ENCODE measurements around the gene TBRG1. TPM values are rescaled to one million over a fixed set of nuclear protein-coding genes. Genes with fewer than 3 reads are reported as not detected.

The TBRG1 gene
- total and polyA plus RNA-seq, 2 of the 8 experiments (the other 6 are each of a cell fraction or from before 2014, with no cell fraction given): 16.3 to 26.7 TPM

DNA sequence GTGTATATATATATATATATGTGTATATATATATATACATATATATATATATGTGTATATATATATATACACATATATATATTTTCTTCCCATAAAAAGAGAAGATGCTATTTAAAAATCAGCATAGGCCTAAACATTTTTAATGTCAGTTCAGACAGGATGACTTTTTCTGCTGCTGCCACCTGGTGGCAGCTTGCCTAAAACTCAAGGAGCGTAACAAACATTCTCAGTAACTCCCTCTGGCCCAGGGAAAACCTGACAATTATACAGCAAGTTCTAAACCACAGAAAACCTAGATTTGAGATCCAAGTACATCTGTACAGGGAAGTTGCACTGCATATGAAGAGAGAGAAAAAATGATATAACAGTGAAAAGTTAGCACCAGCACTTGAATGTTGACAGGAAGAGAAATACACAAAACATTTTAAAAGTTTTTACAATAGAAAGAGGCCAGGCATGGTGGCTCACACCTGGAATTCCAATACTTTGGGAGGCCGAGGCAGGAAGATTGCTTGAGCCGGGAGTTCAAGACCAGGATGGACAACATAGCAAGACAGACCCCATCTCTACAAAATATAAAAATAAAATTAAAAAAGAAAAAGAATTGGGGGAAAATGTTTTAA is 36.3 kb upstream of the TBRG1 start:
- Histone ChIP-seq H3K56ac (replicated peaks; ENCODE audit: insufficient read length, low read depth, low read length) (no peak overlapping the region), H3K23ac (ENCODE audit: insufficient read length) (no peak overlapping the region), H3K9me3 (ENCODE audit: insufficient read depth in 2 of 2, low read depth in 1 of 2, low read length in 1 of 2) (no peaks in the 10 kb centered on the region), H4K20me1 (replicated peaks in 1 of 2; ENCODE audit: control insufficient read depth in 1 of 2, insufficient read depth in 2 of 2, low read length in 2 of 2) (no peaks in the 10 kb centered on the region), H2BK20ac (ENCODE audit: low read length) (no peak overlapping the region), H3K4me2 (ENCODE audit: insufficient read depth in 1 of 2, low read depth in 2 of 2, low read length in 2 of 2) (no peak overlapping the region), H4K91ac (replicated peaks; ENCODE audit: insufficient read length, low read length) (no peak overlapping the region), H2AFZ (ENCODE audit: low read length) (no peak overlapping the region), H2AK5ac (ENCODE audit: low read depth, low read length) (no peak overlapping the region), H3K14ac (ENCODE audit: insufficient read length) (no peak overlapping the region), H3K36me3 (ENCODE audit: control insufficient read depth in 2 of 4, insufficient read depth in 4 of 4, low read length in 3 of 4) (no peaks in the 10 kb centered on the region), H3K4ac (replicated peaks; ENCODE audit: insufficient read length, low read depth, low read length) (no peak overlapping the region), H3K27me3 (replicated peaks in 1 of 4; ENCODE audit: control insufficient read depth in 3 of 4, extremely low read depth in 1 of 4, insufficient read depth in 3 of 4, low read length in 3 of 4) (no peaks in the 10 kb centered on the region), H3K79me2 (ENCODE audit: control insufficient read depth in 1 of 2, insufficient read depth in 2 of 2, low read length in 2 of 2) (no peaks in the 10 kb centered on the region), H3K9ac (replicated peaks in 1 of 4; ENCODE audit: extremely low read depth in 1 of 4, low read depth in 3 of 4, low read length in 3 of 4) (no peak overlapping the region), H2BK12ac (ENCODE audit: low read depth, low read length) (no peak overlapping the region), H3K4me3 (ENCODE audit: extremely low read depth in 1 of 4, insufficient read depth in 2 of 4, low read depth in 3 of 4, low read length in 4 of 4) (no peak overlapping the region), H2BK15ac (ENCODE audit: low read length) (no peak overlapping the region), H3K23me2 (ENCODE audit: low read depth, low read length) (no peaks in the 10 kb centered on the region), H3K18ac (ENCODE audit: extremely low read depth, low read length) (no peak overlapping the region), H3K27ac (ENCODE audit: low read depth, low read length) (no peak overlapping the region), H3K4me1 (replicated peaks in 1 of 4; ENCODE audit: control insufficient read depth in 3 of 4, insufficient read depth in 4 of 4, low read length in 3 of 4) (peaks cover 0 to 3% (median 0%) of the 10 kb centered on the region in 4 experiments; a peak in 1 of 7 replicates), H2BK5ac (ENCODE audit: low read depth, low read length) (no peak overlapping the region), H4K5ac (ENCODE audit: insufficient read length, low read depth, low read length) (no peak overlapping the region), H2BK120ac (replicated peaks; ENCODE audit: low read depth, low read length) (no peak overlapping the region), H3K79me1 (ENCODE audit: low read depth, low read length) (no peaks in the 10 kb centered on the region), H4K8ac (ENCODE audit: extremely low read depth, insufficient read depth, low read length) (no peak overlapping the region)
- POLR2A ChIA-PET (ENCODE audit: partially characterized antibody): no interaction called here
- DNase-seq (ENCODE audit: low read depth in 1 of 2, low spot score in 2 of 2) (peak; percentile 39 to 66), FAIRE-seq (peak; percentile 82)
- CTCF ChIA-PET (ENCODE audit: partially characterized antibody): interaction anchor here (0.6 to 5.3 kb wide), 22 partner anchors 9 to 940 kb away, joined by 3 to 59 read pairs (median 4); partner anchors contain the start of genes OR8A1 and OR8B12
- peak; percentile 57 to 72 for TF ChIP-seq RAD21 (IDR thresholded peaks at IDR 0.05 in 1 of 2, conservative IDR thresholded peaks at IDR 0.05 in 1 of 2; ENCODE audit: low read depth in 2 of 2, low read length in 2 of 2)
- TF ChIP-seq RBBP5 (IDR thresholded peaks at IDR 0.05; ENCODE audit: borderline replicate concordance, low read depth, low read length): no peak
- TF ChIP-seq, protein P1, sequence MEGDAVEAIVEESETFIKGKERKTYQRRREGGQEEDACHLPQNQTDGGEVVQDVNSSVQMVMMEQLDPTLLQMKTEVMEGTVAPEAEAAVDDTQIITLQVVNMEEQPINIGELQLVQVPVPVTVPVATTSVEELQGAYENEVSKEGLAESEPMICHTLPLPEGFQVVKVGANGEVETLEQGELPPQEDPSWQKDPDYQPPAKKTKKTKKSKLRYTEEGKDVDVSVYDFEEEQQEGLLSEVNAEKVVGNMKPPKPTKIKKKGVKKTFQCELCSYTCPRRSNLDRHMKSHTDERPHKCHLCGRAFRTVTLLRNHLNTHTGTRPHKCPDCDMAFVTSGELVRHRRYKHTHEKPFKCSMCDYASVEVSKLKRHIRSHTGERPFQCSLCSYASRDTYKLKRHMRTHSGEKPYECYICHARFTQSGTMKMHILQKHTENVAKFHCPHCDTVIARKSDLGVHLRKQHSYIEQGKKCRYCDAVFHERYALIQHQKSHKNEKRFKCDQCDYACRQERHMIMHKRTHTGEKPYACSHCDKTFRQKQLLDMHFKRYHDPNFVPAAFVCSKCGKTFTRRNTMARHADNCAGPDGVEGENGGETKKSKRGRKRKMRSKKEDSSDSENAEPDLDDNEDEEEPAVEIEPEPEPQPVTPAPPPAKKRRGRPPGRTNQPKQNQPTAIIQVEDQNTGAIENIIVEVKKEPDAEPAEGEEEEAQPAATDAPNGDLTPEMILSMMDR (IDR thresholded peaks at IDR 0.05; ENCODE audit: control extremely low read depth in 1 of 3, insufficient read depth in 1 of 3, low read depth in 1 of 3, low read length in 3 of 3): peak; percentile 19 to 69 (median 66)
- WGBS, 2 experiments (ENCODE audit: extremely low coverage in 1 of 2, insufficient coverage in 1 of 2, insufficient read length in 1 of 2, insufficient replicate concordance in 2 of 2, low coverage in 1 of 2, low lambda C conversion rate in 2 of 2, missing lambda C conversion rate in 1 of 2): 74% methylated on average over 3 of the region's 3 CpGs; no CpG with 5 or more reads in 1 of the 2 experiments

All from H1 (cell line).